Ureter (tissue), 1 donor: Measurements from ENCODE around the gene ACCSL. TPM values are rescaled to one million over a fixed set of nuclear protein-coding genes. Genes with fewer than 3 reads are reported as not detected.

ENCODE experiments used
- DNase-seq: peaks from one replicate; pipeline ENCODE4 v3.0.0-alpha.2; 2020; ENCODE audit warnings: low spot score
- total RNA-seq: library from RNA; stranded (reverse); gene quantifications from one replicate; pipeline ENCODE4 v1.2.4, GENCODE V29; 2023
- donor health status: DM: yes; HTN: yes; CAD: no.

ACCSL gene
- not detected for total RNA-seq

DNA sequence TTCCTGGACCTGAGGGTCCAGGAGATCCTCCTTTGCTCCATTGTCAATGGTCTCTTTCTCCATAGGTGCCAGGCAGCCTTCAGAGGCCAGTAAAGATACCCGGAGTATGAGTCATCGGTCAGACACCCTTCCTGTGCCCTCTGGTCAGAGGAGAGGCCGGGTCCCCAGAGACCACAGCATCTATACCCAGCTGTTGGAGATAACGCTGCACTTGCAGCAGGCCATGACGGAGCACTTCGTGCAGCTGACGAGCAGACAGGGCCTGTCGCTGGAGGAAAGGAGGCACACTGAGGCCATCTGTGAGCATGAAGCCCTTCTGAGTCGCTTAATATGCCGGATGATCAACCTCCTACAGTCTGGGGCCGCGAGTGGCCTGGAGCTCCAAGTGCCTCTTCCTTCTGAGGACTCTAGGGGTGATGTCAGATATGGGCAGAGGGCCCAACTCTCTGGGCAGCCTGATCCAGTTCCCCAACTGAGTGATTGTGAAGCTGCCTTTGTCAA, at the start of gene ACCSL:
TSS of gene ACCSL (plus strand) at position 51 of the 501 bp plus-strand sequence. CDS start at position 107, 56 bp downstream.
- DNase-seq = peak; percentile 10

DNA sequence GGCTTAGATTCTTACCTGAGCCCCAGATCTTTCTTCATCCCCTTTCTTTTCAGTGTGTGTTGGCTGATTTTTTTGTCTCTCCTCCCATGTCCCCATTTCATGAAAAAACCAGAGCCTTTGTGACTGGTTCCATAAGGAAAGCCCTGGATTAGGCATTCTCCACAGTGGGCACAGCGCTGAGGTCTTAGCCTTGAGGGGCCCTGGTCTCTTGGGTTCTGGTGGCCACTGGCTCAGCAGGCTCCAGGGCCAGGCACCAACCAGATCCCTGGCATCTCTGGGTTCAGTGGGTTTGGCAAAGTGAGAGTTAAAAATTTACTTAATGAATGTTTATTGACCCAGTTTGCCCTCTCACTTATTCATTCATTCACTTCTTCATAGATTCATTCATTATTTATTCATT, 49.5 kb upstream of the ACCSL start:
- DNase-seq = no peak

DNA sequence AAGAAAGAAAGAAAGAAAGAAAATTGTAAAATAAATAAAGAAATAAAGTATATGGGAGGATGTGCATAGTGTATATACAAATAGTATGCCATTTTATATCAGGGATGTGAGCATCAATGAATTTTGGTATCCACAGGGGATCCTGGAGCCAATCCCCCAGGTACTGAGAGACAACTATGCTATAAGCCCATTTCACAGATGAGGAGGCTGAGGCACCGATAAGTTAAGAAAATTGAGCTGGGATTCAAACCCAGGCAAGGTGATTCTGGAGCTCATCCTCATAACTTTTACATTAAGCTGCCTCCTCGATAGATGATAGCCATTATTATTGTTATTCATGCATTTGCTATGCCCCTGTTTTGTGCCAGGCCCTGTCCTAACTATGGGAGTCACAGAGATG, 47.0 kb upstream of the ACCSL start:
- DNase-seq = no peak

DNA sequence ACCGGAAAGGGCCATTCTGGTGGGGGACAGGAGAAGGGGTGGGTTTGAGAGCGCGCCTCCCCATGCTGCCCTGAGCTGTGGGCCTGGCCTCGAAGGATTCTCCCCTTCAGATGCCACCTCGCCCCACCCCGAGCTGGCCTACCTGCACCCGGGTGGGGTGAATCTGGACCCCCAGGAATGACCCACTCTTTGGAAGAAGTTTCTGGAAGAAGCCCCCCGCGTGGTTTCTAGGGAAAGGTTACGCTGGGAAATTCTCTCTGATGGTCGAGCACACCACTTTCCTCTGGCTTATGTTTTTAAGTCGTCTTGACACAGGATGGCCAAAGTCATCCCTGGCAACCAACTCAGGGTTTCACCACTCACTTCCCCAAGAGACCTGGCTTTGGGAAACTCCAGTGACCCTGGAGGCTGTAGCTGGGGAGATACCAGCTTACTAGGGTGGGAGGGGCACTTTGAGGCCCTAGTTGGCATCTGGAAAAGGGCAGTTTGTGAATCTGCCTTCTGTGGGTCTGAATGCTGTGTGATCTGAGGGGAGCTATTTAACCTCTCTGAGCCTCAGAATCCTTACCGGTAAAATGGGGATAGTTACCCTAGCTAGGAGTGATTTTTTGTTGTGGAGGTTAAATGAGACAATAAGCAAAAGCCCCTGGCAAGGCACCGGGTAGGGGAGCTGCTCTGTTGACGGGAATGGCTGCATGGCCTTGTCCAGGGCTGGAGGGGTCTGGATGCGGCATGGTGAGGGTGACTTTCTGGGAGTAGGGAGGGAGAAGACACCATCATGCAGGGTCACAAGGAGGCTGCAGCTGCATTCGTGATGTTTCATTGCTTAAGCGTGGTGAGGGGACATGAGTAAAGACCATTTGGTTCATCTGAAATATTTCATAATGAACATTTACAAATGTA, 45.3 kb upstream of the ACCSL start:
- peak; percentile 42 for DNase-seq

DNA sequence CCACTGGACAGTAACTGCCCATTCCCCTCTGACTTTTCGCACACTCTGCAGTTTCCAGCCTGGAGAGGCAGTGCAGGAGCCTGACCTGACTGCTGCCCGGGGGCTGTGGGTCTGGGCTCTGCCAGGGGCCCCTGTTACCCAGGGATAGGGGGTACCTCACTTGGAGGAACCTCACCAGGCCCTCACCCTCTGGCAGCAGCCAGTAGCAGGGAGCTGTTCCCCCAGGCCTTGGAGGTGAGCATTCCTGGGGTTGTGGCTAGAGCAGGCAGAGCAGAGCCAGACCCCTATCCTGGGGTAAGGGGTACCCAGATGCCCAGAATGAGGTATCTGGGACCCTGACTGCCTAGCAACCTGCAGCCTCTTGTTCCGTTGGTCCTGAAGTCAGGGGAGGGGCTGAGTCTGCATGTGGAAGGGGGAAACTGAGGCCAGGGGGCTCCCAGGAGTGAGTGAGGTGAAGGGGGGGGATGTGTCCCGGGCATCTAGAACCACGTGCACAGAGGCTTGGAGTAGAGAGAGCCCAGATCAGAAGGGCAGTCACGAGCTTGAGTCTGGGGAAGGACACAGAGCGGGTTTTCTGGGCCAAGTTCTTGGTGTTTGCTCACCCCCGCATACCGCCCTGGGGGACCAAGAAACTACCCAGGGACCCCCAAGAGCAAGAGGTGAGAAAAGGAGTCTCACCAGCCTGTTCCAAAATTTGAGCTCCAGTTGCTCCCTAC, 43.9 kb upstream of the ACCSL start:
- DNase-seq = peak; percentile 34

DNA sequence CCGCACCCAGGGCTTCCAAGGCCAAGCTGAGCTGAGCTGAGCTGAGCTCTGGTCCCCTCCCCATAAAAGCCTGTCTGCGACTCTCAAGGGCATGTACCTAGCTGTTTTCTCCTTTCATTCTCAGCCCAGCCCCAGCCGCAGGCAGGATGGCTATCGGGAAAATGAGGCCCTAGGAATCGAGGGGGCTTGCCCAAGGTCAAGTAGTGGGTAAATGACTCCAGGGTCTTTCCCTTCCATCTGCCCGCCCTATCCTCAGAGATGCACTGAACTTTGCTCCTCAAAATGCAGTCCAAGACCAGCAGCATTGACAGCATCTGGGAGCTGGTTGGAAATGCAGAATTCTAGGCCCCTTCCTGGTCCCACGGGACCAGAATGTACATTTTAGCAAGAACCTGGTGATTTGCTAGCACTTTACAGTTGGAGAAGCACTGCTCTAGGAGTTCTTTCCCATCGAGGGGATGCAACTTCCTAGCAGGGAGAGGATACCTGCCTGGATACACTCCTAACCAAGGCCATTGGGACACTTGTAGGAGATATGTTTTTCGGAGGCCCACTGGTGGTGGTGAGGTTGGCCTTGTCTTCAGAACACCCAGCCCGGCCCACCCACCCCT, 43.2 kb upstream of the ACCSL start:
- DNase-seq = no peak

DNA sequence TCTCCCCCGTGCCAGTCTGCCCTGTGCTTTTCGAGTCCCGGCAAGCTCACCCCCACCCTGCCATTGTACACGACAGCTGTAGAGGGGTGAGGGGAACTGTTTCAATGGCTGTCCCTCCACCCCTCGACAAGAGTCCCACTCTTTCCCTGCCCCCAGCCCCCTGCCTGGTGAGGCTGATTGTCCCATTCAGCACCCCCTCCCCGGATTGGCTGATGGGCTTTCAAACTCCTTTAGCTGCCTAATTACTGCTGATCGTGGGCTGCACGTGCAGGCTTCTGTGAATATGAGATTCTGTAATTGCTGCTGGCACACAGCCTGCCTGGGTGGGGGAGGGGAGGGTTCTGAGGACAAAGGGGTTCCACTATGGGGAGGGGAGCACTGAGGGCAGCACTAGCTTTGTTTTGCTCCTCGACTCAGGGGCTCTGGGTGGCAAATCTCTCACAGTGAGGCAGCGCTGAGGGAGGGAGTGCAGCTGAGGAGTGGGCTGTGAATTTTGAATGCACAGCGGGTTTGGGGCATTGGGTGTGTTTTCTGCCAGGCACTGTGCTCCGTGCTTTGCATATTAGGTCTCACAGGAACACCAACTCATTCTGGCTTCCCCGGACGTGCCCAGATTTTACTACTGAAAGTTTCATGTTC, 42.6 kb upstream of the ACCSL start:
- peak; percentile 39 for DNase-seq

DNA sequence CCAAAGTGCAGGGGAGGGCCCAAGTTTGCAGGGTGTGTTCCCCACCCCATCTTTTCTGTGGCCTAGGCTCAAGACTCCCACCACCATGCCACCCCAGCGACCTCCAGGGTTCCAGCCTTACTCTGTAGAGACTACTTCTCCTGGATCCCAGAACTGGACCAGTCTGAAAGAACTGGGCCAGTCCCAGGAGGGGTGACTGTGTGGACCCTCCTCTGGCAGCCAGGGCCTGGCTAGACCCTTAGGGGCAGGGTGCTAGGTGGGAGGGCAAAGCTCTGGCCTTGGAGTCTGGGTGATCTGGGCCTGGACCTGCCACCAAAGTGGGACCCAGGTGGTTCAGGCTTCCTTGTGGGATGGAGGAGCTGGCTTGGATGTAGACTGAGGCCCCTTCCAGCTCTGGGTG, 41.8 kb upstream of the ACCSL start:
- peak; percentile 29 for DNase-seq

DNA sequence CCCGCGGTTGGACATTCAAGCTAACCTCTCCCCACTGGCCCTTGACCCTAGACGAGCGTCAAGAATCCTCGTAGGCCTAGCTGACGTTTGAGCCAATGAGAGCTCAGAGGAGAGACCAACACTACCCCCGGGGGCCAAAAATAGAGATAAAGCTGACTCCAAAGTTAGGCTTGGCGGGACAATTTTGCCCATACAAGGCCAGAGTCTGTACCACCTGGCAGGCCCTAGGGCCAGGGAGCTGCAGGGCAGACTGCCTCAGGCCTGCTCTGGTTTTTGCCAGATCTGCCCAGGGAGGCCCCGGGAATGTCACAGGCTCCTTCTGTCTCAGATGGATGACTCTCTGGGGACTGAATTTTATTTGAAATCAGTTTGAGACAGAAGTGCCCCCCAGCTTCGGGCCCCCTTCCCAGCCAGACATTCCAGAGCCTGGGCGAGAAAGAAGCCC, 40.8 kb upstream of the ACCSL start:
- DNase-seq = peak; percentile 35

DNA sequence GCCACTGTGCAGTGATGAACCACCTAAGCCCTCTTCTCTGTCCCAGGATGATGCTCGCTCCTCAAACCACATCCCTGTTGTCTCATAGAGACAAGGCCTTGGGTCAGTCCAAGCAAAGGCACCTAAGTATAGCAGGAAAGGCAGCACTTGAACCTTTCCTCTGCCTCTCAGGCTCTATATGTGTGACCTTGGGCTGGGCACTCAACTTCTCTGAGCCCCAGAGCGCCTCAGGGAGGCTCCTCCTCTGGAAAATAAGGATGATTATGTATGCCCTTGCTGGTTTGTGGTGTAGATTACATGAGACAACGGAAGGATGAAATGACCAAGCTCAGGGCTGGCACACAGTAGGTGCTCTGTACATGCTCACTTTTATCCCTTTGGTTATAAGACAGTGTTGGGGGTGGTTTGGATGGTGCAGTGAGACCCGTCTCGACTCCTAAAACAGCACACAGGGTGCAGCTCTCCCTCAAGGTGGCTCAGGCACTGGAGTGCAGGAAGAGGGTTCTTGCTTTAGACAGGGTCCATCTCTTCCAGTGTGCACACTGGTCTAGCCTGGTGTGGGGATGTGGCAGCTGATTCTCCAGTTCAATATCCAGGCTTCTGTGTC, 40.2 kb upstream of the ACCSL start:
- peak; percentile 19 for DNase-seq

DNA sequence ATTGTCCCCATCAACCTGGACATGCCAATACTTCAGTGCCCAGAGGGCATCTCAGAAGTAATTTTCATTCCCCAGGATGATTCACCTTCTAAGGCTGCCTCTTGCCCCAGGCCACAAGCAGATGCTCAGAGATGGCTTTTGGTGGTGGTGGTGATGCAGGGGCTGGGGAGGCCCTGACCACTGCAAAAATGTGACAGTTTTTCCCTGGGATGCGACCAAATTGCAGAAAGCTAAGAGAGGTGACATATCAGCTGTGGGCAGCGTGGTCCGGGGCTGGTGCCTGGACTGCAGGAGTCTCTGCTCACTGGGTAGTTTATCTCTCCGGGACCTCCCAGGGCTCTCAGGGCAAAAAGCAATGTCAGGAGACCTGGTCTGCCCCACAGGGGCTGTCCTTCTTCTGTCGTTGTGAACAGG, 39.7 kb upstream of the ACCSL start:
- DNase-seq = peak; percentile 23

DNA sequence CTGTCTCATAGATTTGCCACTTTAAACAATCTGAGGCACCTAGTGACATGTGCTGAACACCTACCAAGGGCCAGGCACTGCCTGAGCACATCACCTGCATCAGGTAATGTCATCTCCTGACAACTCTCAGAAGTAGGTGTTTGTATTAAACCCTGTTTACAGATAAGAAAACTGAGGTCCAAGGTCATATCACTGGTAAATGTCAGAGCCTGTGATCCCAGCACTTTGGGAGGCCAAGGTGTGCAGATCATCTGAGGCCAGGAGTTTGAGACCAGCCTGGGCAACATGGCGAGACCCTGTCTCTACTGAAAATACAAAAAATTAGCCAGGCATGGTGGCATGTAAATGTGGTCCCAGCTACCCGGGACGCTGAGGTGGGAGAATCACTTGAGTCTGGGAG, 39.1 kb upstream of the ACCSL start:
- DNase-seq = no peak

DNA sequence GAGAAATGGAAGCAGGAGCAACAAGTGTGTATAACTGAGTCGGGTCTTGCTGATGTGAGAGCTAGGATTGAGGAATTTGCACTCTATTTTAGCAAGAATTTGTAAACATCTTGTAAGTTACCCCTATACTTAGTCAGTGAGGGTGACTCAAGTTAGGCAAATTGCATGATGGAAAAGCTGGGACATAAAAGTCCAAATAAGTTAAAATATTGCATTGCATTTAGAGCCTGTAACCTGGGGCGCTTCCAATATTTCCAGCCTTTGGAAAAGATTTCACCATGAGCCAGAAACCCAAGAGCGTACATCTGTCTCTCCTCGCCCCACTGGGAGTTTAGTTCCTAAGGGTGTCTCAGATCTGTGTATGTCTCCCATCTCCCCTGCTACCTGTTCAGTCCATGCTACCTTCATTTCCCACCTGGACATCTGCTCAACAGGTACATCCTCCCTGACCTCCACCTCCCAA, 37.0 kb upstream of the ACCSL start:
- DNase-seq = no peak

DNA sequence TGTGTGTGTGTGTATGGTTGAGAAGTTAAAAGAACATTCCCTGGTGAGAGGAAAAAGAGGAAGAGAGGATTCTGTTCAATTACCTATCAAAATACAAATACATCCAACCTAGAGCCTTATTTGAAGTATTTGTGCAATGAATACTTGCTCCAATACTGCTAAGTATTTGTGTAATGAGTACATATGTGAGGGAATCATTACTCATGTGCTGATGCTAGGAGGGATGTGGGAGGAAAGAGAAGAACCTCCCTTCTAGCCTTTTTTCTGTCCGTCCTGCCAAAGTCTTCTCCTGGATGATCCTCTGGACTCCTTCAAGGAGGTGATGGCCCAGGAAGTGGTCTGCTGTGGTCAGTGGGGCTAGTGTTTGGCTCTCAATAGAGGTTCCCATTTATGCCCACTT, 36.0 kb upstream of the ACCSL start:
- no peak for DNase-seq

DNA sequence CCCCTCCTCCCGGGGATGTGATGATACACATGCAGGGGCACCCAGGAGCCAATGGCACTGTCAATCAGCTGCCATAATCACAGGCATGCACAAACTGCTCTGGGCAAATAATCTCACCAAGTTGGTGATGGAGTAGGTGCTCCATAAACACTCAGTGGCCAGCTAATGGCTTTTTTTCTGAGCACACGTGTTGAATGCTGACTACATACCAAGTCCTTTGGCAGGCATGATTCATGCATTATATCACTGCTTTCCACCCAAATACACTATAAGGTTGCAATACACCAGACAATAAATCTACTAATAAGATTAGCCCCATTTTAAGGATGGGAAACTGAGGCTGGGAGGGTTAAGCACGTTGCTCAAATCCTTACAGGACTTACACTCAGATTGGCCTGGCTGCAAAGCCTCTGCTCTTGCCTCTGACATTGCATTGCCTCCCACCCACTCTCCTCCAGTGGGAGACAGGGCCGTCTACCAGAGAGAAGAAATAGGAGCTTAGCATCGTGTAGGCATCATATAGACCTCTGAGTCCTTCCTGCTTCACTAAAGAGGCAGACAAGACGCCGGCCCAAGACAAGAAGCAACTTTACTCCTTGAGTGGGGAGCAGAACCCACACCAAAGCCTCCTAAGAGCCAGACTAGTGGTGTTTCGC, 32.7 kb upstream of the ACCSL start:
- no peak for DNase-seq

DNA sequence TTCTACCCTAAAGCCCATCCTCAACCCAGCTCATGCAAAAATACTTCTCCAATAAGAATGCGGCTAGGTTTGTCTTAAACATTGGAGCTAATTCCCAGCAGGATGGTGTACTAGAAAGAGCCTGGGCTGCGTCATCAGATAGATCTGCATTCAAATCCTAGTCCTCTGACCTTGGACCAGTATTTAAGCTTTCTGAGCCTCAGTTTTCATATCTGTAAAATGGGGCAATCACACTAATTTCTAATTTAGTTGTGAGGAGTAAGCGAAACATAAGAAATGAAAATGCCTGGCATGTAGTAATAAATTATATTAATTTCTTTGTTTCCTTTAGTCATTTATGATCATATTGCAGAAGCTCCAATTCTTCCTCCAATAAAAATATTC, 32.2 kb upstream of the ACCSL start:
- no peak for DNase-seq

DNA sequence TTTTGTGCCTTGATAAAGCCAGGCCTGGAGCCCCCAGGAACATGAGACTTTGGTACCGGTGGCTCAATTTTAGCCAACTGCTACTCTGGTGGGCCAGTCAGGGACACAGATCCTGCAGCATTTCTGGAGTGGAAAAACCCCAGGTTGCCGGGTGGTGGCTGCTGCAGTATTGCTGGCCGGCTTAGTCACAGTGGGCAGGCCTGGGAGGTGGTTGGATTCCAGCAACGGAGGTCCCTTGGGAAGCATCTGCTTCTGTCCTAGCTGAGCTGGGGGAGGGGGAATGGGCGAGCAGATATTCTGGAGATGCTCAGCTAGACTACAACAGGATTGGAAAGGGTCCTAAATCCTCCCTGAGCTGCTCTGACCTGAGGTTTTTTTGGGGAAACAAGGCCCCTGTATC, 31.6 kb upstream of the ACCSL start:
- peak; percentile 49 for DNase-seq

DNA sequence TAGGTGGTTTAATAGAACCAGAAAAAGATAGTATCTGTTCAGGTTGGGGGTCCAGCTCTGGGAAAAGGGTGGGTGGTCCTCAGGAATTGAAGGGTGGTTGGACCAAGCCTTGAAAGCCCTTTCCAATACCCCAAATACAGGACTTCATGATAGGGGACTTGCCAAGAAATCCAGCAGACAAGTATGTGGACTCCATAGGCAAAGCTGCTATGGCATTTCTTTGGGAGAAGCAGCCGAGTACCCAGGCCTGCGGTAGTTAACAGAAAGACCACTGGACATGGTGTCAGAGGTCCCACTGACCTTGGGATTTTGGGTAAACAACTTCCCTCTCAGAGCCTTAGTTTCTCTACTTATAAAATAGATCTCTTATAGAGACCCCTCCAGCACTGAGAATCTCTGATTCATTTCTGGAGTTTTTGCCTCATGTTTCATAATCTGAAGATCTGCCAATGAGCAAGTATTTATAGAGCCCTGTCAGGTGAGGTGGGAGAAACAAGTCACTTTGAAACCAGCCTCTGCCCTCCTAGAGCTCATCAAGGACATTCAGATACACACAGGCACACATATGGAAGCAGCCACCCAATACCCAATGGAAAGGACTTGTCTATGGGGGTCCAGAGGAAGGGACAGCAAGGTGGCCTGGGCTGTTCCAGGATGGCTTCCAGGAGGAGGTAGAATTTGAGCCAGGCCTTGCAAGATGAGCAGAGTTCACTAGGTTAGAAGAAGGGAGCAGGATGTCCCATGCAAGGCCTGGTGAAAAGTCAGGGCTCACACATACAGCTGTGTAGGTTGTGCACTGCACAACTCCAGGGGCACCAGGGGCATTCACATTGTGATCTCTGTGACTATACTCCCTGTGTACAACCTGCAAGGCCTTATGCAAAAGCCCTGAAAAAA, 31.0 kb upstream of the ACCSL start:
- peak; percentile 19 for DNase-seq

DNA sequence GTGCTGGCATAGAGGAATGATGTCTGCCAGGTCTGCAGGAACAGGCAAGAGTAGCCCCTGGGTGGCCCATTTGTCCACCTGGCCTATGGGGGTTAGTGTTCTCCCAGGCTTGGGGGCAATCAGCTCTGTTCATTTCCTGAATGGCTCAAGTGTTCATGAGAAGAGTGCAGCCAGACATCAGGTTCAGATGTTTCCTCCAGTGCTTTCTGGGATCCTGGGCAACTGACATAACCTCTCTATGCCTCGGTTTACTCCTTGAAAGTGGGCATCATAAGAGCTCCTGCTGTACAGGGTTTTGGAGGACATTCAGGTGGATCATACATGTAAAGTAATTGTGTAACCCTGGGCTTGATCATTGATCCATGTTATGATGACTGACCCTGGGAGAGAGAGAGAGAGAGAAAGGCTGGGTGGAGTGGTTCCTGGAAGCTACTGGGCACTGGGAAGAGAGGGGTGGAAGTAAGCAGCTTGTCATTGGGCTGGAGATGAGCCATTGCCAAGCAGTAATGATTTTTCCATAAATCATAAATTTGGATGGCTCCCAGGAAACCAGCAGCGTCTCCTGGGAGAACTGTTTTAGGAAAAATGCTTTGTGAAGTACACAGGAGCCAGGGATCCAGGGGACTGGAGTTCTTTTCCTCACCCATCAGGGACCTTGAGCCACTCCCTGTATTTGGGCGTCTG, 30.2 kb upstream of the ACCSL start:
- DNase-seq = peak; percentile 37
